ENCODE measurements around the gene LRBA. TPM values are rescaled to one million over a fixed set of nuclear protein-coding genes. Genes with fewer than 3 reads are reported as not detected.

The LRBA gene
- total RNA-seq, 1 experiment from 2014 or later = 69.1 TPM

GRCh38 chr4:150310159-150310895, 704.8 kb downstream of the LRBA start:
- no peaks in the 10 kb centered on the region for H3K36me3 Mint-ChIP-seq
- ChIA-PET CTCF (no interaction called here), POLR2A (no interaction called here)
- DNase-seq (ENCODE audit: low spot score) (no peak), ATAC-seq (no peak)
- peaks cover 7% of the 10 kb centered on the region for H3K4me1 Mint-ChIP-seq
- H3K27me3 Mint-ChIP-seq (ENCODE audit: low read depth) = peaks cover 3% of the 10 kb centered on the region; the same call in 1 of the 2 replicates
- no peak overlapping the region for H3K4me3 Mint-ChIP-seq
- TF ChIP-seq ZNF317 (CRISPR knock-in tag; IDR thresholded peaks at IDR 0.05; ENCODE audit: borderline replicate concordance, low read depth) = no peak
- no peak for TF ChIP-seq RORB (CRISPR knock-in tag; IDR thresholded peaks at IDR 0.05)
- TF ChIP-seq TCF7 (CRISPR knock-in tag; IDR thresholded peaks at IDR 0.05; ENCODE audit: low read depth) = no peak
- no peak for TF ChIP-seq OVOL2 (CRISPR knock-in tag; IDR thresholded peaks at IDR 0.05; ENCODE audit: borderline replicate concordance)
- TF ChIP-seq PRRX2 (CRISPR knock-in tag; IDR thresholded peaks at IDR 0.05) = no peak
- TF ChIP-seq, protein P1, sequence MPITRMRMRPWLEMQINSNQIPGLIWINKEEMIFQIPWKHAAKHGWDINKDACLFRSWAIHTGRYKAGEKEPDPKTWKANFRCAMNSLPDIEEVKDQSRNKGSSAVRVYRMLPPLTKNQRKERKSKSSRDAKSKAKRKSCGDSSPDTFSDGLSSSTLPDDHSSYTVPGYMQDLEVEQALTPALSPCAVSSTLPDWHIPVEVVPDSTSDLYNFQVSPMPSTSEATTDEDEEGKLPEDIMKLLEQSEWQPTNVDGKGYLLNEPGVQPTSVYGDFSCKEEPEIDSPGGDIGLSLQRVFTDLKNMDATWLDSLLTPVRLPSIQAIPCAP (CRISPR knock-in tag; IDR thresholded peaks at IDR 0.05) = no peak
- TF ChIP-seq ZBTB21 (CRISPR knock-in tag; IDR thresholded peaks at IDR 0.05; ENCODE audit: borderline replicate concordance) = no peak
- TF ChIP-seq ZNF671 (CRISPR knock-in tag; IDR thresholded peaks at IDR 0.05) = no peak
- no peak for TF ChIP-seq TEAD4 (CRISPR knock-in tag; IDR thresholded peaks at IDR 0.05)
- no peaks in the 10 kb centered on the region for H3K9me3 Mint-ChIP-seq
- H3K27ac Mint-ChIP-seq = no peak overlapping the region

DNA sequence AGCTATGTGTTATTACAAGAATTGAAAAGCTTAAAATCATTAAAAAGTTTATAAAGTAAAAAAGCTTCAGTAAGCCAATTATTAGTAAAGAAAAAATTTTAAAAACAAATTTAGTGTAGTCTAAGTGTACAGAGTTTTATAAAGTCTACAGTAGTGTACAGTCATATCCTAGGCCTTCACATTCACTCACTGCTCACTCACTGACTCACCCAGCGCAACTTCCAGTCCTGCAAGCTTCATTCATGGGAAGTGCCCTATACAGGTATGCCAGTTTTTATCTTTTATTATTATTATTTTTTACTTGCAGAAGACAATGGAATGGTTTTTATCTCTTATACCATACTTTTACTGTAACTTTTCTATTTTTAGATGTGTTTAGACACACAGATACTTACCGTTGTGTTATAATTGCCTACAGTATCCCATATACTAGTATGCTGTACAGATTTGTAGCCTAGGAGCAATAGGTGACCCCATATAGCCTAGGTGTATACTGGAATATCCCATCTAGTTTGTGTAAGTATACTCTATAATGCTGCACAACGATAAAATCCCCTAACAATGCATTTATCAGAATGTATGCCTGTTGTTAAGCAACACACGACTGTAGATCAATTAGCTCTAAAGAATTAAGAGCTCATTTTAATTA, 706.1 kb downstream of the LRBA start:
- Mint-ChIP-seq H3K4me3 (no peak overlapping the region), H3K4me1 (peaks cover 6% of the 10 kb centered on the region), H3K36me3 (no peaks in the 10 kb centered on the region), H3K9me3 (no peaks in the 10 kb centered on the region), H3K27ac (no peak overlapping the region), H3K27me3 (ENCODE audit: low read depth) (no peaks in the 10 kb centered on the region)
- ChIA-PET POLR2A (no interaction called here), CTCF (no interaction called here)
- DNase-seq (ENCODE audit: low spot score) = no peak
- no peak for ATAC-seq
- no peak for TF ChIP-seq MLX (CRISPR knock-in tag; IDR thresholded peaks at IDR 0.05)
- TF ChIP-seq RORB (CRISPR knock-in tag; IDR thresholded peaks at IDR 0.05) = no peak
- TF ChIP-seq KAT7 (CRISPR knock-in tag; IDR thresholded peaks at IDR 0.05; ENCODE audit: borderline replicate concordance) = no peak
- no peak for TF ChIP-seq TEAD4 (CRISPR knock-in tag; IDR thresholded peaks at IDR 0.05)
- TF ChIP-seq ZNF423 (CRISPR knock-in tag; IDR thresholded peaks at IDR 0.05) = no peak
- TF ChIP-seq, protein P2, sequence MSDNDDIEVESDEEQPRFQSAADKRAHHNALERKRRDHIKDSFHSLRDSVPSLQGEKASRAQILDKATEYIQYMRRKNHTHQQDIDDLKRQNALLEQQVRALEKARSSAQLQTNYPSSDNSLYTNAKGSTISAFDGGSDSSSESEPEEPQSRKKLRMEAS (CRISPR knock-in tag; IDR thresholded peaks at IDR 0.05) = no peak
- TF ChIP-seq JUN (CRISPR knock-in tag; IDR thresholded peaks at IDR 0.05) = no peak
- TF ChIP-seq FOXJ3 (CRISPR knock-in tag; IDR thresholded peaks at IDR 0.05; ENCODE audit: borderline replicate concordance) = no peak
- no peak for TF ChIP-seq USF2 (CRISPR knock-in tag; IDR thresholded peaks at IDR 0.05)
- no peak for TF ChIP-seq STAT6 (CRISPR knock-in tag; conservative IDR thresholded peaks at IDR 0.05; ENCODE audit: low read depth)
- TF ChIP-seq ETV6 (CRISPR knock-in tag; IDR thresholded peaks at IDR 0.05) = no peak
- TF ChIP-seq ZNF425 (CRISPR knock-in tag; conservative IDR thresholded peaks at IDR 0.05) = no peak
- TF ChIP-seq, protein P3, sequence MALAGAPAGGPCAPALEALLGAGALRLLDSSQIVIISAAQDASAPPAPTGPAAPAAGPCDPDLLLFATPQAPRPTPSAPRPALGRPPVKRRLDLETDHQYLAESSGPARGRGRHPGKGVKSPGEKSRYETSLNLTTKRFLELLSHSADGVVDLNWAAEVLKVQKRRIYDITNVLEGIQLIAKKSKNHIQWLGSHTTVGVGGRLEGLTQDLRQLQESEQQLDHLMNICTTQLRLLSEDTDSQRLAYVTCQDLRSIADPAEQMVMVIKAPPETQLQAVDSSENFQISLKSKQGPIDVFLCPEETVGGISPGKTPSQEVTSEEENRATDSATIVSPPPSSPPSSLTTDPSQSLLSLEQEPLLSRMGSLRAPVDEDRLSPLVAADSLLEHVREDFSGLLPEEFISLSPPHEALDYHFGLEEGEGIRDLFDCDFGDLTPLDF (CRISPR knock-in tag; IDR thresholded peaks at IDR 0.05) = no peak
- TF ChIP-seq, protein P4, sequence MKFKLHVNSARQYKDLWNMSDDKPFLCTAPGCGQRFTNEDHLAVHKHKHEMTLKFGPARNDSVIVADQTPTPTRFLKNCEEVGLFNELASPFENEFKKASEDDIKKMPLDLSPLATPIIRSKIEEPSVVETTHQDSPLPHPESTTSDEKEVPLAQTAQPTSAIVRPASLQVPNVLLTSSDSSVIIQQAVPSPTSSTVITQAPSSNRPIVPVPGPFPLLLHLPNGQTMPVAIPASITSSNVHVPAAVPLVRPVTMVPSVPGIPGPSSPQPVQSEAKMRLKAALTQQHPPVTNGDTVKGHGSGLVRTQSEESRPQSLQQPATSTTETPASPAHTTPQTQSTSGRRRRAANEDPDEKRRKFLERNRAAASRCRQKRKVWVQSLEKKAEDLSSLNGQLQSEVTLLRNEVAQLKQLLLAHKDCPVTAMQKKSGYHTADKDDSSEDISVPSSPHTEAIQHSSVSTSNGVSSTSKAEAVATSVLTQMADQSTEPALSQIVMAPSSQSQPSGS (CRISPR knock-in tag; IDR thresholded peaks at IDR 0.05; ENCODE audit: borderline replicate concordance, low read depth) = no peak
